Stimulated activated CD4-positive, alpha-beta T cell treated with anti-CD3 and anti-CD28 coated beads, Interleukin-12 subunit alpha, Interleukin-12 subunit beta, amount 100 ng/mL, for 48 hours (primary cell): ENCODE measurements around the gene CLMN.
"Not testable (repeated sequence)": the region's sequence is repeated elsewhere in the genome, so short reads cannot be mapped to it uniquely, and the experiment has no call there.

Experiments
- DNase-seq, 3 donors: peaks; one replicate each; pipeline ENCODE4 v3.0.0-alpha.2; 2020; ENCODE audit warnings: low read depth in 2 of 3, low spot score in 1 of 3

The CLMN gene

DNA sequence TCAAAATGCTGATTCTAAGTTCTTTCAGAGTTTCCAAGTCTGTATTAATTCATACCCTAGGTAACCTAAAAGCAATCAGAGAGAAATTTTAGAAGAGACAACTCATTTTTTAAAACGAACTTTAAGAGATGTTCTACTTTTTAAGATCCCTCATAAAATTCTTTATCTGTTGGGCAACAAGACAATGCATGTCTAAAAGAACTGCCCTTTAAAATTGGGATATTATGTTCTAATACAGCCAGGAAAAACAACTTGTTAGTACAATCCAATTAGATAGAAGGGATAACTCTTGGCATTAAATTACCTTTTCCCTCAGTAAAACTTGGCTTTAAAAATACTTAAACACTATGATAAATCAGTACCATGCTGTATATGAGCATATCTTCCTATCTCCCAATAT is 178.0 kb downstream of the CLMN start:
- no peak for DNase-seq

DNA sequence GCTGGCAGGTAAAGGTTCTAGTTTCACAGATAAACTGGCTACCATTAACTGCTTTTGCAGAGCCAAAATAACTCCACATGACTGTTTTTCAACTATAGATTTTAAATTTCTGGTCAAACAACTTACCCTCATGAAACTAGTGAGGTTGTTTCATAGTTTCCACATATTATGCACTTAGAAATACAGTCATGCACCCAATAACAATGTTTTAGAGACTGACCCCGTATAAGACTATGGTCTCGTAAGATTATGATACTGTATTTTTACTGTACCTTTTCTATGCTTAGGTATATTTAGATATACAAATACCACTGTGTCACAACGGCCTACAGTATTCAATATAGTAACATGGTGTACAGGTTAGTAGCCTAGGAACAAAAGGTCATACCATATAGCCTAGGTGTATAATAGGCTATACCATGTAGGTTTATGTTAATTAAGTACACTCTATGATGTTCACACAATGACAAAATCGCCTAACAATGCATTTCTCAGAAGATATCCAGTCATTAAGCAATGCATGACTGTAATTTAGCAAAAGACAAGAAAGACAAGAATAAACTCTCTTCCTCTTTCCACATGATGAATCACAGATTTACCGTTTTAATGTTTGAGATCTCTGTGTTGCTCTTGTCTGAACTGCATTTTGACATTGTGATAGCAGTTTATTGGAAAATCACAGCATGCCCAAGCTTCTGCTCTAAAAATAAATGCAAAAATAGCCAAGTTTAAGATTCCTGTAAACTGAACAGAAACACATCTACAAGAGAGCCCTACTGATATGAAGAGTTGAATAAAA is 179.4 kb downstream of the CLMN start:
- no peak for DNase-seq

DNA sequence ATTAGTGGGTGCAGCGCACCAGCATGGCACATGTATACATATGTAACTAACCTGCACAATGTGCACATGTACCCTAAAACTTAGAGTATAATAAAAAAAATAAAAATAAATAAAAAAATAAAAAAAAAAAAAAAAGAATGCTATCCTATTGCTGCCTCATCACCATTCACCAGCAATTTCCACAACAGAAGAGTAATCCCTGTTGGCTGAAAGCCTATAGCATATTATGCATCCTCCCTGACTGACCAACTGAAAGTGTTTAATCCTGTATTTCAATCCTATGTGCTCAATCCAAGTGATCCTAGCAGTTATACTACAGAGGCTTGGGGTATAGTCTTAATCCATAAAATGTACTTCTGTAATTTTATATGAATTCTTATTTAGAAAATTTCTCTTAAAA is 180.8 kb downstream of the CLMN start:
- no peak for DNase-seq

DNA sequence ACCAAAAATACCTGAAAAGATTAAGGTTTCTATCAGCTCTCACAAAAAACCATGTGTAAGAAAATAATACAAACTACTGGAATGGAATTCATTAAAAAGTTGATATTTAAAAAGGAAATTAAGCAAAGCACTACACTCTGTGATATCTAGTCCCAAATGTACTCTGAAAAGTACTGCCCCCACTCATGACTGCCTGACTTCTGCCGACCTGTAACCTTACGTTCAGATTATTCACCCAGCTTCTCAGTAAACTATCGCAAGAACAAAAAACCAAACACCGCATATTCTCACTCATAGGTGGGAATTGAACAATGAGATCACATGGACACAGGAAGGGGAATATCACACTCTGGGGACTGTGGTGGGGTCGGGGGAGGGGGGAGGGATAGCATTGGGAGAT is 181.3 kb downstream of the CLMN start:
- not testable (repeated sequence) for DNase-seq

DNA sequence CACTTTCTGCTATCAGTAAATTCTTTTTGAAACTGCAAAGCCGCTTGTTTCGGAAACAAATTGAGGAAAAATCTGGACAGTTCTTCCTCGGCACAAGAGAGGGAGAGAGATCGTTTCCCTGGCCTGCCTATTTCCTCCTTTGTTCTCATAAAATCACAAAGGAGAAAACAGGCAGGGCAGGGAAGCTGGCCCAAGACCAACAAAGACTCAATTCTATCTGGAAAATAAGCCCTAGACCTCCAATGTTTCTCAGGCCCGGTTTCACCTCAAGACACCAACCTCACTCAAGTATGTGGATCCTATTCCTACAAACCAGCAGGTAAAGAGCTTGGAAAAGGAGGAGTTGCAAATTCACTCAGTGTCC is 181.9 kb downstream of the CLMN start:
- no peak for DNase-seq

DNA sequence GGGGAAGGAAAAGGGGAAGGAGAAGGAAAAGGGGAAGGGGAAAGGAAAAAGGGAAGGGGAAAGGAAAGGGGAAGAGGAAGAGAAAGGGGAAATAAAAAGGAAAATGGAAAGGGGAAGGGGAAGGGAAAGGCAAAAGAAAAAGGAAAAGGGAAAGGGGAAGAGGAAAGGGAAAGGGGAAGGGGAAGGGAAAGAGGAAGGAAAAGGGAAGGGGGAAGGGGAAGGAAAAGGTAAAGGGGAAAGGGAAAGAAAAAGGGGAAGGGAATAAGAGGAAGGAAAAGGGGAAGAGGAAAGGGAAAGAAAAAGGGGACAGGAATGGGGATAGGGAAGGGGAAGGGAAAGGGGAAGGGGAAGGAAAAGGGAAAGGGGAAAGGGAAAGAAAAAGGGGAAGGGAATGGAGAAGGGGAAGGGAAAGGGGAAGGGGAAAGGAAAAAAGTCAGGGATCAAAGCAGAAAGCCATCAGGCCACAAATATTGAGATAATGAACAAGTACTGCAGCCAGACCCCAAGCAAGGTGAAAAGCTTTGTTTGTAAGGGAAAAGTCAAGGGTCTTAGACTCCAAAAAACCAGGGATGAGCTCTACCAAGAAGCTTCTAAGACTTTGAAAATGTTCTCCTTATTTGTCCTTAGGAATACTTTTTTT is 182.4 kb downstream of the CLMN start:
- DNase-seq: no peak

DNA sequence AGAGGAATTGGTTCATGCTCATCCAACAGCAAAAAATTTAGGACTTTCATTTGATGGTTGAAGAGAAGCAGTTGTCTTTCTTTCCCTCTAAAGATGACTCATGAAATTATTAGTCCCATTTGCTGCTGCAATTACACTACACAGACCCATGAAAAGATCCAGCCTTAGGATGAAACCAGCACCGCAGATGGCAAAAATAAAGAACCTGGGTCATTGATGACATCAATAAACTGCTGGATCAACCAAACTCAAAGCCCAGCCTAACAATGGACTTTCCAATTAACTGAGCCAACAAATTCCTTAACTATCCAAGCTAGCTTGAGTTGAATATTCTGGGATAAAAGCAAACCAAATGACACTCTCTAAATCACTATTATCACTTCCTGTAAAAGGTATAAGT is 183.1 kb downstream of the CLMN start:
- no peak for DNase-seq

DNA sequence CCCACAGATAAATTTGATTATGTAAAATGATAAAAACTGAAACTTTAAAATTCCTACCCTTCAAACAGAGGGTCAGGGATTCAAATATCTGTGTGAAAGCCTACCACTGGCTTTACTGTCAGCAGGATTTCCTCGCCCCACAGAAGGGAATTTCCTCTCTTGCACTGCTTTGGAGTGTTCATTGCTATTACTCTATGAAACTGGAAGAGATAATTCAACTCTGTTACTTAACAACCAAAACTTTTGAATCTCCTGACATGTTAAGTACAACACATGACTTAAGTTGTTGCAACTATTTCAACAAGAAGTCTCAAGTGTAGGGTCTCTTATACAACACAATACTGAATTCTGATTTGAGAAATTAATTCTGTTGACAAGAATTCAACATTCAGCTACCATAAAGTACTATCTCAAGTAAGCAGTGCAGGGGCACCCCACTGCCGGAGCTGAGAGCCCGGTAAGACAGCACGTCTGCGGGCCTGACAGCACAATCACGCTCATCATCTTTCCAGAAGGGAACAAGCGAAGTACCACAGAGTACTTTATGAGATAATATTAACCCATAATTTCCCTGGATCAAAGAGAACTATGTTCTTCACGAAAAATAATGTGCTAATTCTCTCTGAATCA is 185.3 kb downstream of the CLMN start:
- DNase-seq: no peak

DNA sequence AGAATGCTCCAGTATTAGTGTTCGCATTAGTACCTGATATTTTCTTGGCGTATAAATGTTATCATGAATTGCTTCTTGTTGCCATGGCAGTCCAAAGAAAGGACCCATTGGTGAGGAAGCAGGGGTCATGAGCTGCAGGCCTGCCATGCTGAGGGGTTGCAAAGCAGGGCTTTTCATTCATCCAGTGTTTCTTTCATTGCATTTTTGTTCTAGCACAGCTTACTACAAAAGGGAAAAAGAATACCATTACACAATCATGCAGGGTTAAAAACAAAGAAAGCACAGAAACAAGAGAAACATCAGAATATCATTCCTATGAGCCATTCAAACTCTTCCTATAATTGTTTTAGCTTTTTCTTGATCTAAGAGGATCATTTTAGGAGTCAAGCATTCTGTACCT is 186.4 kb downstream of the CLMN start:
- no peak for DNase-seq

DNA sequence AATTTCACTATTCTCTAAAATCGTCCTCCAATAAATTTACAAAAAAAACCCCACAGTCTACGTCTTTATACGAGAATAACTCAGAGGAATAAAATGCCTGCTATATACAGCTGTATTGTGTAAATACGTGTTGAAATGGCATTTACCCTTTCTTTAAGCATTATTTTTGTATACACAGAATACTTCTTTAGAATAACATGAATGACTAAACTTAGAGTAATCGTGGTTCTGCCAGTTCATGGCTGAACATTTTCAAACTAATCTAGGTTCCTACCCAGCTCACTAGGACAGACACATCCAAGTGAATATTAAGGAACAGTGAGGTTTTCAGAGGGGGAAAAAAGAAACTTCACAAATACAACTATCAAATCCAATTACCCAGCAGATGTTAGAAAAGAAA is 186.9 kb downstream of the CLMN start:
- DNase-seq: no peak
